ENCODE data around the gene PNMA3.
"Not testable (repeated sequence)": the region's sequence is repeated elsewhere in the genome, so short reads cannot be mapped to it uniquely, and the experiment has no call there.

DNA sequence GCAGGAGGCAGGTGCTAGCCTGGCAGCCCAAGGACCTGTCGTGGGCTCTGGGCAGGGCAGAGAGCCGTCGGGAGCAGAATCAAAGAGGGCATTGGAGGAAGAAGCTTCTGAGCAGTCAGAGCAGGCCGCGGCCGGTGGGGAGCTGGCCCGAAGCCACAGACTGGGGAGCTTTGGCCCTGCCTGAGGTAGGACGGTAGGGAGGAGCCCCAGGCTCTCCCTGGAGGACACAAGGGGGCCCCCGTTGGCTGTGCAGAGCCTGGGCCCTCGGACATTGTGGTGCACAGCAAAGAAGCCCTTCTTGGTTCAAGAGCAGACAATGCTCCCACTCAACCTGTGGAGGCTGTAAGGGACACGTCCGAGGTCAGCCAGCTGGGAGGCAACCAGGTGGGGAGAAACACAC, 10.1 kb downstream of the PNMA3 start:
- TF ChIP-seq POLR2A (IDR thresholded peaks at IDR 0.05): not testable (repeated sequence)
- TF ChIP-seq, protein P1, sequence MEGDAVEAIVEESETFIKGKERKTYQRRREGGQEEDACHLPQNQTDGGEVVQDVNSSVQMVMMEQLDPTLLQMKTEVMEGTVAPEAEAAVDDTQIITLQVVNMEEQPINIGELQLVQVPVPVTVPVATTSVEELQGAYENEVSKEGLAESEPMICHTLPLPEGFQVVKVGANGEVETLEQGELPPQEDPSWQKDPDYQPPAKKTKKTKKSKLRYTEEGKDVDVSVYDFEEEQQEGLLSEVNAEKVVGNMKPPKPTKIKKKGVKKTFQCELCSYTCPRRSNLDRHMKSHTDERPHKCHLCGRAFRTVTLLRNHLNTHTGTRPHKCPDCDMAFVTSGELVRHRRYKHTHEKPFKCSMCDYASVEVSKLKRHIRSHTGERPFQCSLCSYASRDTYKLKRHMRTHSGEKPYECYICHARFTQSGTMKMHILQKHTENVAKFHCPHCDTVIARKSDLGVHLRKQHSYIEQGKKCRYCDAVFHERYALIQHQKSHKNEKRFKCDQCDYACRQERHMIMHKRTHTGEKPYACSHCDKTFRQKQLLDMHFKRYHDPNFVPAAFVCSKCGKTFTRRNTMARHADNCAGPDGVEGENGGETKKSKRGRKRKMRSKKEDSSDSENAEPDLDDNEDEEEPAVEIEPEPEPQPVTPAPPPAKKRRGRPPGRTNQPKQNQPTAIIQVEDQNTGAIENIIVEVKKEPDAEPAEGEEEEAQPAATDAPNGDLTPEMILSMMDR (IDR thresholded peaks at IDR 0.05): not testable (repeated sequence)
